NCI-H345 treated with DMSO at 0.1 percent for 48 hours (cell line): ENCODE results near the gene STPG3.

Source experiments
- DNase-seq: peaks from one replicate; lab custom pipeline; 2025; ENCODE audit not compliant: unreplicated experiment; lab: John Stamatoyannopoulos, UW

The STPG3 gene

DNA sequence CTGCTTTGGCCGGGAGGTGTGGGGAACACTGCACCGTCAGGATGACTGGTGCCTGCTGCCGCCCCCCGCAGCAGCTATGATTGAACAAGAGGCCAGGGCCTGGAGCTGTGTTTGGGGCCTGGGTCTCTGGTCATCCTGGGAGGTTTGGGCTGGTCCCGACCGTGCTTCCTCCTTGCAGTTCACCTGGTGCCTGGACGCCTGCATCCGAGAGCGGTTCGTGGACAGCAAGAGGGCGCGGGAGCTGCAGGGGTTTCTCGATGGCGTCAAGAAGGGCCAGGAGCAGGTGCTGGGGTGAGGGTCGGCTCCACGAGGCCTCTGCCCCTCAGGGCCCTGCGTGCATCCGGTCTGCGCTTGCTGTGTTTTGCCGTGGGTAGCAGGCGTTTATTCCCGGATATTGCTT is 13.0 kb downstream of the STPG3 start:
- DNase-seq, result no peak

DNA sequence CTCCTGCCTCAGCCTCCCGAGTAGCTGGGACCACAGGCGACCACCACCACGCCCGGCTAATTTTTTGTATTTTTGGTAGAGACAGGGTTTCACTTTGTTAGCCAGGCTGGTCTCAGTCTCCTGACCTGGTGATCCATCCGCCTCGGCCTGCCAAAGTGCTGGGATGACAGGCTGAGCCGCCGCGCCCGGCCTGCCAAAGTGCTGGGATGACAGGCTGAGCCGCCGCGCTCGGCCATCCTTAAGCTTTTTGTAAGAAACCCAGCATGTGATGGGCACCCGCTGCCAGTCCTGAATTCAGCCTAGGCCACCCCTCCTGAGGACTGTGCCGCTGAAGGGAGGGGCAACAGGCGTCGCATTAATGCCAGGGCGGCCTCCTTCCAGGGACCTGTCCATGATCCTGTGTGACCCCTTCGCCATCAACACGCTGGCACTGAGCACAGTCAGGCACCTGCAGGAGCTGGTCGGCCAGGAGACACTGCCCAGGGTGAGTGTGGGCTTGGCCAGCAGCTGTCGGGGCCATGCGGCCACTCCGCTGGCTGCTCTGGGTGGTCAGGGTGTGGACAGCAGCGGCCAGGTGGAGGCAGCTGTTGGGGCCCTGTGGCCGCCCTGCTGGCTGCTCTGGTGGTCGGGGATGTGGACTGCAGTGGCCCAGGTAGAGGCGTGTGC is 14.5 kb downstream of the STPG3 start:
- no peak for DNase-seq

- DNase-seq, result no peak
Observed at GRCh38 chr9:137266162-137266527, 15.1 kb downstream of the STPG3 start.

DNA sequence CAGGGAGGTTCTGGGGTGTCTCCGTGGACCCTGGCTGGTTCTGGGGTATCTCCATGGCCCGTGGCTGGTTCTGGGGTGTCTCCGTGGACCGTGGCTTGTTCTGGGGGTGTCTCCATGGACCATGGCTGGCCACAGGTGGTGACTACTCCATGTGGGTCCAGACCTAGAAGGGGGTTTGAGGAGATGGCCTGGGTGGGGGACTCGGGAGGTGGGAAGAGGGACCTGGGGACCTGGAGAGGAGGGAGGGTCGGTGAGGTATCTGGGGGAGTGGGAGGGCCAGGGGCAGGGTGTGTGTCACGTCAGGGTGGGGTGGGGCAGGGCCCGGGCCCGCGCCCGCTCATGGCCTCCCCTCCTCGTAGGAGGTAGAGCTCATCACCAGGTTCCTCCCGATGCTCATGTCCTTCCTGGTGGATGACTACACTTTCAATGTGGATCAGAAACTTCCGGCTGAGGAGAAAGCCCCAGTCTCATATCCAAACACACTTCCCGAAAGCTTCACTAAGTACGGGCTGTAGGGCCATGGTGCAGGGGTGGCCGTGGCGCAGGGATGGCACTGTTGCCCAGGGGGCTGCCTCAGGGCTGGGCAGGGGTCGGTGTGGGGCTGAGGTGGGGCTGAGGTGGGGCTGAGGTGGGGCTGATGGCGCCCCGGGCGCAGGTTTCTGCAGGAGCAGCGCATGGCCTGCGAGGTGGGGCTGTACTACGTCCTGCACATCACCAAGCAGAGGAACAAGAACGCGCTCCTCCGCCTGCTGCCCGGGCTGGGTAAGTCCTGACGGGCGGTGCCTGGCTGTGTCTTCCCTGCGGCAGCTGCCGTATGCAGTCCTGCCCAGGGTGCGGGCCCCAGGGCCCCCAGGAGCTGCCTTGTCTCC is 15.7 kb downstream of the STPG3 start:
- DNase-seq, result no peak

GRCh38 chr9:137267933-137268355 is 16.9 kb downstream of the STPG3 start:
- no peak for DNase-seq

GRCh38 chr9:137268538-137269201 is 17.6 kb downstream of the STPG3 start:
- DNase-seq, result no peak

DNA sequence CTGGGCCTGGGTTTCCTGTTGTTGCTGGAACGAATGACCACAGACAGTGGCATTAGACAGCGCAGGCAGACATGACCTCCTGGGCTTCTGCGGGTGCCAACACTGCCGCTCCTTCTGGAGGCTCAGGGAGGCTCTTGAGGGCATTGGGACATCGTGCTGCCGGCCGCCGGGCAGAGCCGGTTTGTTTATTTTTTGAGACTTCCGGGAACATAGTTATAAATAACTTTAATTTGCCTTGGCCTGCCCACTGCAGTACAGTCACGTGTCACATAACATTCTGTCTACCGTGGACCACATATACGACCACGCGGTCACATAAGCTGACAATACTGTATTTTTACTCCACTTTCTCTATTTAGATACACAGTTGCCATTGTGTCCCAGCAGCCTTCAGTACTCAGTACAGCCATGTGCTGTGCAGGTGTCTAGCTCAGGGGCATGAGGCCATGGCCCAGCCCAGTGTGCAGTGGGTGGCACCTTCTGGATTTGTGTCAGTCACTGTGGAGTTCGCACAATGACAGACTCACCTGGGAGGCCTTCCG is 18.2 kb downstream of the STPG3 start:
- no peak for DNase-seq

GRCh38 chr9:137270929-137271695 is 20.0 kb downstream of the STPG3 start:
- no peak for DNase-seq

DNA sequence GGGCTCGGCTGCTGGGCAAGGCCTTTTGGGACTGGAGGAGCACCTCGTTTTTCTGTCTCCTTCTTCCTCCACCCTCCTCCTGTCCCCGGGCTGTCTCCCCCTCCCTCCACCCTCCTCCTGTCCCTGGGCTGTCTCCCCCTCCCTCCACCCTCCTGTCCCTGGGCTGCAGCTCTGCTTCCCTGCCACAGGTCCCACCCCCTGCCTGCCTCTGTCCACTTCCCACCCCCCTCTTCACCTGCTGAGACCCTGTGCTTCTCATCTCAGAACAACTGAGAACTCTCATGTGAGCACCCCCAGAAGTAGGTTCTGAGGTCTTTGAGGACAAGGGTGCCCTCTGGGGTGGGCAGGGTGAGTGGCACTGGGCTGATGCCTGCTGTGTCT is 20.6 kb downstream of the STPG3 start:
- DNase-seq, result no peak

GRCh38 chr9:137272241-137273094 is 21.4 kb downstream of the STPG3 start:
- peak; percentile 39 for DNase-seq

- DNase-seq, result no peak
Observed at GRCh38 chr9:137273095-137273490, 22.0 kb downstream of the STPG3 start.

- no peak for DNase-seq
Observed at GRCh38 chr9:137273611-137274320, 22.7 kb downstream of the STPG3 start.

DNA sequence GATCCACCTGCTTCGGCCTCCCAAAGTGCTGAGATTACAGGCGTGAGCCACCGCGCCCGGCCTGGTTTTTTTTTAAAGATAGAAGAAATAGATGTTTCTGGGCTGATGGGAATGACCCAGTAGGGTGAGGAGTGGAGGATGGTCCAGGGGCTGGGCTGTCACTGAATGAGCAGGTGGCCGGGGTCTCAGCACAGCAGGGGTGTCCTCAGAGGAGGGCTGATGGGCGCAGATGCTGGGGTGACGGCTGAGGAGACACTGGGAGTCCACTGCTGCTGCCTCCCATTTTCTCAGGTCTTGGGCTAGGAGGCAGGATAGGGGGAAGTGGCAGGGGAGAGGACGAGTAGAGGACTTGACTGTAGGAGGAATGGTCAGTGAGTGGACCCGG is 24.1 kb downstream of the STPG3 start:
- no peak for DNase-seq

- DNase-seq, result no peak
Observed at GRCh38 chr9:137275588-137276472, 24.7 kb downstream of the STPG3 start.

DNA sequence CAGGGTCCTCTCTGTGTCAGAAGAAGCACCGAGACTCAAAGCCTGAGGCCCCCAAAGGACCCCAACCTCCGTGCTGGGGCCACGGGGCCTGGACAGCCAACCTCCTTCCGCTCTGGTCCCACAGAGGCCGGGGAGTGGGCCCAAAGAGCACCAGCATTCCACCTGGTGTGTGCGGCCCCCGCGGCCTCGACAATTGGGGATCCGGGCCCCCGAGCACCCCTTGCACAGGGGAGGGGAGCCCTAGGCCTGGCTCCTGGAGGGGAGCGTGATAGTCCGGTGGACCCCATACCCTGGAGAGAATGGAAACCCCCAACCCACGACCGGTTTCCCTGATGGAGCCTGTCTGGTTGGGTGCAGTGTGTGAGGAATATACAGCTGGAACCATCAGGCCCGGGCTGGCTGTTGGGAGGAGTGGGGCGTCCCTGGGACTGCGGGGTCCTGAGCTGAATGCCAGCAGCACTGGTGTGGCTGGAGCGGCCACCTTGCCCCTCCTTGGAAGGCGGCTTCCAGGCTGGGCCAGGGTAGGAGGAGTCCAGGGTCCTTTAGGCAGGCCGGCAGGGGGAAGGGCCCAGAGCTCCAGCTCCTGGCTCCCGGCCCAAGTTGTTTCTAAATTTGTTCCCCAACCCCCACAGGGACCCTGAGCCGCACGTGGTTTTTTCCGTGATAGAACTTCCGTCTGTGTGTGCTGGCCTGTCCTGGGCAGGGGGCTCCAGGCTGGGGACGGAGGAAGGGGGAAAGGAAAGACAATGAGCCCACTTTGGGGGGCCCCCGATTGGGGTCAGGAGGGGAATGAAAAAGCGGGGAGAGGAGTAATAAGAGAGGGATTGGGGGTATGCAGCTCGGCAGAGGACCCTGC is 25.6 kb downstream of the STPG3 start:
- no peak for DNase-seq

GRCh38 chr9:137277329-137278041 is 26.4 kb downstream of the STPG3 start, which contains the start of gene TOR4A:
Gene TOR4A, plus strand, starts transcription at chr9:137277726. Its CDS starts 964 bp downstream, at chr9:137278690.
- DNase-seq, result no peak
